Ovary (tissue), 3 donors: ENCODE results near the gene PLCB2.

ENCODE experiments used
- CTCF ChIP-seq, 3 donors: fragments of 450-650 bp in 2 of 3; fragments of 200-600 bp in 1 of 3; IDR thresholded peaks; one replicate each; pipeline versions ENCODE4 v1.5.1 to v1.8.0; 2016 to 2022; ENCODE audit warnings: antibody characterized with exemption in 3 of 3, mild to moderate bottlenecking in 1 of 3
- POLR2A ChIP-seq: fragments of 450-650 bp; IDR thresholded peaks from one replicate; pipeline ENCODE4 v1.6.1; 2017; ENCODE audit warnings: antibody characterized with exemption, mild to moderate bottlenecking, moderate library complexity
- donor health status: DM: no; HTN: no; CAD: no.

- no peak for TF ChIP-seq POLR2A
- no peak for TF ChIP-seq CTCF (IDR thresholded peaks at IDR 0.05)
Measured at GRCh38 chr15:40325188-40325587, 17.5 kb upstream of the PLCB2 start.
